Testis (tissue), 2 donors: ENCODE measurements around the gene BTRC.

Experiments used
- POLR2A ChIP-seq: fragments of 450-650 bp; IDR thresholded peaks from one replicate; pipeline ENCODE4 v1.6.1; 2017; ENCODE audit warnings: antibody characterized with exemption, mild to moderate bottlenecking, moderate library complexity
- TF ChIP-seq, protein P1 (sequence below), 3 experiments: fragments of 450-650 bp in 2 of 3; fragments of 200-600 bp in 1 of 3; sonication (generic) in 1 of 3; IDR thresholded peaks; one replicate each; pipeline ENCODE4 v1.5.1; 2016 to 2019; ENCODE audit warnings: antibody characterized with exemption in 3 of 3, mild to moderate bottlenecking in 2 of 3, moderate library complexity in 1 of 3

DNA sequence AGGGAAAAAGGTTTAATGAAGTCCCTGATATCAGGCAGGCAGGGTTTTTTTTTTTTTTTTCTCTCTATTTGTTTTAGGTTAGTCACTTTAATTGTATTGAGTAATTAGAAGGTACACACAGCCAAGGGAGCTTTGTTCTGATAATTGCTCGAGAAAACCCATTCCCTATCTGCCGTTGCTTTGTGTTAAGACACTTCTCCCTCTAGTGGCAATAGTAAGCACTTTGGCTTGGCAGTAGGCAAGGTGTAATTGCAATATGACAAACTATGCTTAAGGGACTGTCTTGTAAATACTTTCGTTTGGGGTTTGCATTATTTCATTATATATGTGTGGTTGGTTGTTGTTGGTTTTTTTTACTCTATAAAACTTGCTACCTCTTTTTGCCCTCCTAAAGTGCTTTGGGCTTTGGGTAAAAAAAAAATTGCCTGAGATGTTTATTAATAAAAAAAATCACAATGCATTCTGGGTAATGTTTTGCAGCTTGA lies 113.4 kb downstream of the BTRC start:
- TF ChIP-seq, protein P1, sequence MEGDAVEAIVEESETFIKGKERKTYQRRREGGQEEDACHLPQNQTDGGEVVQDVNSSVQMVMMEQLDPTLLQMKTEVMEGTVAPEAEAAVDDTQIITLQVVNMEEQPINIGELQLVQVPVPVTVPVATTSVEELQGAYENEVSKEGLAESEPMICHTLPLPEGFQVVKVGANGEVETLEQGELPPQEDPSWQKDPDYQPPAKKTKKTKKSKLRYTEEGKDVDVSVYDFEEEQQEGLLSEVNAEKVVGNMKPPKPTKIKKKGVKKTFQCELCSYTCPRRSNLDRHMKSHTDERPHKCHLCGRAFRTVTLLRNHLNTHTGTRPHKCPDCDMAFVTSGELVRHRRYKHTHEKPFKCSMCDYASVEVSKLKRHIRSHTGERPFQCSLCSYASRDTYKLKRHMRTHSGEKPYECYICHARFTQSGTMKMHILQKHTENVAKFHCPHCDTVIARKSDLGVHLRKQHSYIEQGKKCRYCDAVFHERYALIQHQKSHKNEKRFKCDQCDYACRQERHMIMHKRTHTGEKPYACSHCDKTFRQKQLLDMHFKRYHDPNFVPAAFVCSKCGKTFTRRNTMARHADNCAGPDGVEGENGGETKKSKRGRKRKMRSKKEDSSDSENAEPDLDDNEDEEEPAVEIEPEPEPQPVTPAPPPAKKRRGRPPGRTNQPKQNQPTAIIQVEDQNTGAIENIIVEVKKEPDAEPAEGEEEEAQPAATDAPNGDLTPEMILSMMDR (IDR thresholded peaks at IDR 0.05), result peak; percentile 46 to 83 (median 65)
- no peak for TF ChIP-seq POLR2A
